Measurements from ENCODE around the gene KRTAP2-2.

KRTAP2-2 gene

GRCh38 chr17:41020336-41020735 is 34.7 kb downstream of the KRTAP2-2 start:
- DNase-seq, result no peak

GRCh38 chr17:41019415-41019814 is 35.6 kb downstream of the KRTAP2-2 start:
- DNase-seq, result no peak

- DNase-seq, result no peak
Observed at GRCh38 chr17:41018541-41018940, 36.5 kb downstream of the KRTAP2-2 start.

GRCh38 chr17:41016578-41017215 is 38.3 kb downstream of the KRTAP2-2 start:
- no peak for DNase-seq

- no peak for DNase-seq
Observed at GRCh38 chr17:41015454-41015853, 39.6 kb downstream of the KRTAP2-2 start.

GRCh38 chr17:41013606-41014005 is 41.4 kb downstream of the KRTAP2-2 start:
- no peak for DNase-seq

GRCh38 chr17:41013181-41013580 is 41.8 kb downstream of the KRTAP2-2 start:
- DNase-seq, result no peak

- DNase-seq, result no peak
Observed at GRCh38 chr17:41012326-41013120, 42.5 kb downstream of the KRTAP2-2 start.

GRCh38 chr17:41010441-41010840 is 44.6 kb downstream of the KRTAP2-2 start:
- no peak for DNase-seq

GRCh38 chr17:41009936-41010335 is 45.1 kb downstream of the KRTAP2-2 start:
- no peak for DNase-seq

- no peak for DNase-seq
Observed at GRCh38 chr17:41009301-41009760, 45.7 kb downstream of the KRTAP2-2 start.

- DNase-seq, result no peak
Observed at GRCh38 chr17:41008811-41009210, 46.2 kb downstream of the KRTAP2-2 start, which contains the start of gene KRTAP3-1. TSS of gene KRTAP3-1 (minus strand) at chr17:41009128. CDS start at chr17:41009074, 54 bp downstream.
